Gastroesophageal sphincter (tissue), 3 donors: ENCODE results near the gene SLC9A8.

Source experiments
- CTCF ChIP-seq, 4 experiments: fragments of 200-600 bp in 2 of 4; fragments of 450-650 bp in 2 of 4; sonication (generic) in 1 of 4; IDR thresholded peaks; one replicate each; pipeline ENCODE4 v1.5.1; 2017 to 2019; ENCODE audit warnings: antibody characterized with exemption in 4 of 4, mild to moderate bottlenecking in 2 of 4, moderate library complexity in 2 of 4
- POLR2AphosphoS5 ChIP-seq: sonication (generic); formaldehyde crosslinking; IDR thresholded peaks from one replicate; pipeline ENCODE4 v1.6.1; 2017; ENCODE audit warnings: antibody characterized with exemption

- no peak for TF ChIP-seq POLR2AphosphoS5
- TF ChIP-seq CTCF (IDR thresholded peaks at IDR 0.05): no peak
Observed at GRCh38 chr20:49913399-49914047, 100.9 kb downstream of the SLC9A8 start.
